ENCODE measurements around the gene RPP21.
"Not testable (repeated sequence)": the region's sequence is repeated elsewhere in the genome, so short reads cannot be mapped to it uniquely, and the experiment has no call there.

RPP21 gene

DNA sequence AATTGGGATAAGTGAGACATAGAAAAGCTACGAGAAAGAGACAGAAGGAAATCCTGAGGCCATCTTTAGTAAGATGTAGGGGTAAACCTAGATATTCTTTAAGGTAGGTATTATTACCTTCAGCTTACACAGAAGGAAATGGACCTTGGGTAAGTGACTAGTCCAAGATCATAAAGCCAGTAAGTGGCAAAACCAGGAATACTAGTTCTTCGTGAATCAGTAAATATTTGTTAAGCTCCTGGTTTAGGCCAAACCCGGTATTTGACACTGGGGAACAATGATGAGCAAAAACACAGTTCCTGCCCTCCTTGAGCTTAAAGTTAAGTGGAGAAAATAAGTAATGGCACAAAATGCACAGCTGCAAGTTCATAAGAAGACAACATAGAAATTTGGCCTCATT lies 13.0 kb upstream of the RPP21 start:
- DNase-seq: no peak

DNA sequence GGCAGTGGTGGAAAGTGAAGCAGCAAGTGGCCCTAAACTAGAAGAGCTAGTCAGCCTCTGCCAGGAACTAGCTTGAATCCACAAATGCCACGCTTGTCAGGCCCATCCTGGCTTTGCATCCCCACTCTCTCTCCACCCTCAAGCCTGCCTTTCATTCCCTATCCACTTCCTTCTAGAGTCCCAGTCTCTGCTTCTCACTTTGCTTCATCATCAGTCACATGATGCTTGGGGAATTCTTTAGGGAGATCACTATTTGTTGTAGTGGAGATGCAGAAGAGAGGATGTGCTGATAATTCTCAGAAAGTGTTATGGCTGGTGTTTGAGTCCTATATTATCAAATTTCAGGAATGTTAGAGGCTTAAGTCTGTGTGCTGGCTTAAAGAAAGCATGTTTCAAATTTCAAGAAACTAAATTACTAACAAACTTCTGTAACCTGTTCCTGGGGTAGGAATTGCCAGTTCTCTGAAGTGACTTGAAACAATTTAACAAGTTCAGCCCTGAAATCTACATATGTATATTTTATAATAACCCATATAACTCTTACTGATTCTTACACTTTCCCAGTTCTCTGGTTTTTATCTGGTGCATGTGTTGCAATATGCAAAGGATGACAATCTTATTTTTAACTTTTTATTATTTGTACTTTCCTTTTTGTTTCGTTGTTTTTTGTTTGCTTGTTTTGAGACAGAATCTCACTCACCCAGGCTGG lies 10.7 kb upstream of the RPP21 start:
- no peak for DNase-seq

DNA sequence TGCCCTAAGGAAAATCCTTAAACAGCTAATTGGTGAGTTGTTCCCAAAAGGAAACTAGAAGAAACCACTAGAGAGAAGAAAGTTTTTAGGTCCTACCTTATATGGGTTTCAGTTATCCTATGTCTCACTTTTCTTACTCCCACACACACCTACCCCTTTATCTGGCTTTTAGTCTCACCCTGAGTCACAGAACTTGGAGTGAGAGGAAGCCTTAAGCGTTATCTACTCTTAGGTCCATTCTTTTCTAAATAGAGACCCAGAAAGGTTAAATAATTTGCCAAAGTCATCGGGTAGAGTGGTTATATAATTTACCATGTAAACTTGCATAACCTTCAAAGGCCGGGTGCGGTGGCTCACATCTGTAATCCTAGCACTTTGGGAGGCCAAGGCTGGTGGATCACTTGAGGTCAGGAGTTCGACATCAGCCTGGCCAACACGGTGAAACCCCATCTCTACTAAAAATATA lies 4.3 kb upstream of the RPP21 start:
- no peak for DNase-seq

DNA sequence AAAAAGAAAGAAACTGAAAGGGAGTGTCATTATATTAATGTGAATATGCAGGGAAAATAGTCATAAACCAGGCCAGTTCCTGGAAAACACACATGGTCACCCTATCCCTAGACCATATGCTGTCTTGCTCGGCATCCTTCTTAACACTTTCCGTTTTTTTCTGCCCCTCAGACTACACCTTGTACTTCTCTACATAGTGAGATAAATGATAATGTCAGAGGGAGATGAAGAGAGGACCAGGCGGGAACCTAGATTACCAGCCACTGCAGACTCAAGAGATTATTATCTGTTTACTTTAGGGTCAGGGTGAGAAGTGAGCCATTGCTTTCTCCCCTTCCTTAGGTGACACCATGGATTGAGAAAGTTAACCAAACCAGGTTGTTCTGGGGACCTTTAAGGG lies 3.7 kb upstream of the RPP21 start:
- DNase-seq: no peak

DNA sequence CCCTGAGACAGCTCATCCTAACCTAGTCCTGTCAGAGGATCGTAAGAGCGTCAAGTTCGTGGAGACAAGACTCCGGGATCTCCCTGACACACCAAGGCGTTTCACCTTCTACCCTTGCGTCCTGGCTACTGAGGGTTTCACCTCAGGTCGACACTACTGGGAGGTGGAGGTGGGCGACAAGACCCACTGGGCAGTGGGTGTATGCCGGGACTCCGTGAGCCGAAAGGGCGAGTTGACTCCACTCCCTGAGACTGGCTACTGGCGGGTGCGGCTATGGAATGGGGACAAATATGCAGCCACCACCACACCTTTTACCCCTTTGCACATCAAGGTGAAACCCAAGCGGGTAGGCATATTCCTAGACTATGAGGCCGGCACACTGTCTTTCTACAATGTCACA lies 3.2 kb upstream of the RPP21 start:
- DNase-seq: no peak

DNA sequence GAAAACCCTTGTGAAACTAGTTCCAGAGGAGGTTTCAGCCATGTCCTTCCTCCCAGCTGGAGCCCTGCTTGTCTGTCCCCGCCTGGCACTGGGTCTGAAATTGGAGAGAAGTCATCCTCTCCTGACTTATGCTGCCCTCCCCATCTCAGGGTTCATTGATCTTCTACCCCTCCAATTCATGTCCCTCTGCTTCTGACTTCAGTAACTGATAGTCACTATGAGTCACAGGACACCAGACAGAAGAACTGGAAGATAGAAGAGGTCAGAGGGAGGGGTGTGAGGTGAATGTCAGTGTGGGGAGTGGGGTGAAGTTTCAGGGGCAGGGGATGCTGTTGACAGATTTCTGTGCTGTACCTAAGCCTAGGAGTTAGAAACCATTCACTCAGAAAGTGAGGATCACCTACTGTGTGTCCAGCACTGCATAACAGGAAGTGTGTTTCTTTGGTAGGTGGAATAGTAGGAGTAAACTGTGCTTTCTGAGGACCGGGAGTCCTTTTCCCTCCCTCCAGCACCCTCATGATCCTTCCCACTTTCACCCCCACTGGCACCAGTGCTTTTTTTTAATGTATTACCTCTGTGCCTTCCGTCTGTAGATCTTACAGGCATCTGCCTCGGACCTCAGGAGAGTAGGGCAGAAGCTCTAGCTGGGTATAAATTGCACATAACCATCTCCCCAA lies 627 bp upstream of the RPP21 start:
- DNase-seq: no peak

DNA sequence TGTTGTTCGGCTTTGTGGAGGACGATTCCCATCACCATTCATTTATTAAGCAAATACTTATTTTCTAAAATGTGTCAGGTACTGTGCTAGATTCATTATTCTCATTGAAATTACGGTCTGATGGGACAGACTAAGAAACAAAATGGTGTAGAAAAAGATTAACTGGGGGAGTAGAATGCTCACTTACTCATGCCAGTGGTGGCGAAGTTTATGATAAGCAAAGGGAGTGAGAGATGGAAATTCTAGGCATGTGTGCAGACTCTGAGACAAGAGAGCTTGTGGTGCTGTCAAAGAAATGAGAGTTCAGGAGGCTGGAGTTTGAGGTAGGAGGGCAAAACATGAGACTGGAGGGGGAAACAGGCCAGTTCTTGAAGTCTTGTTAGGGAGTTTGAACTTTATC lies 896 bp downstream of the RPP21 start:
- DNase-seq: no peak

DNA sequence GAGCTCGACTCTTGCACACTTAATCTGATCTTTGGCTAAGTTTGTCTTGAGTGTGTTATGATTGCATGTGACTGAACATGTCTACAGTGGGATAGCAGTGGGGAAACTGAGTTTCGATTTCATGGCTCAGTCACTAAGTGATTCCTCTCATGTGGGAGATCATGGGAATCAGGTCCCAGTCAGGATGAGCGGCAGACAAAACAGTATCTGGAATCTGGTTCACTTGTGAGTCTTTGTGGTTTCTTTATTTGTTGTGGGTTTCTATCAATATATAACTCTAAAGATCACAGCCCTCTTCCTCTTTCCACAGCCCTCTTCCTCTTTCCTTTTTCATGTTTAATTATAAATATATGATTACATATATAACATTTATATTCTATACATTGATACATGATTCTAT lies 4.0 kb downstream of the RPP21 start:
- no peak for DNase-seq

DNA sequence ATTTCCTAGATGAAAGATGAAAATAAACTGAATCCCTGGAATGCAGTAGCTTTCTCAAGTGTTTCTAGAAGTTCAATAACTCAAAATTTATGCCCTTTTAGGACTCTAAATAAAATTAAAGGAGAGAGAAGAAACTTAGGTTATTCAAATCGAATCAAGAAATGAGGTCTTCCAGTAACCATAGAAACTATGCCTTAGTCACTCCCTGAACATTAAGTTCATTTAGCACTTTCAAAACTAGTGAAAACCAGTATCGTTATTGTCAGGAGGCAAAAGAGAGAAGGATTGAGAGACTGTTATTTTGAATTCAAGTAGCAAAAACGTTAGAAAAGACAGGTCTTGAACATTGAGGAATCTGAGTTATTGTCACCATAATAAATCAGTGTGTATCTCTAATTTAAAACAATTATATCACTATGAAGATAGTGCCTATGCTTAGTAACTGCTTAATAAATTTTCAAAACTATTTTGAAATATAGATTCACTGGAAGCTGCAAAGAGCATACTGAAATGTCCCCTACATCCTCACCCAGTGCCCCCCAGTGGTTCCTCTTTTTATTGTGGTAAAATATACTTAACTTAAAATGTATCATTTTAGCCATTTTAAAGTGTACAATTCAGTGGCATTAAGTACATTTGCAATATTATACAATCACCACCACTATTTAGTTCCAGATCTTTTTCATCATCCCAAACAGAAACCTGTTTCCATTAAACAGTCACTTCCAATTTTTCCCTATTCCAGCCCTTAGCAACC lies 4.6 kb downstream of the RPP21 start:
- no peak for DNase-seq

DNA sequence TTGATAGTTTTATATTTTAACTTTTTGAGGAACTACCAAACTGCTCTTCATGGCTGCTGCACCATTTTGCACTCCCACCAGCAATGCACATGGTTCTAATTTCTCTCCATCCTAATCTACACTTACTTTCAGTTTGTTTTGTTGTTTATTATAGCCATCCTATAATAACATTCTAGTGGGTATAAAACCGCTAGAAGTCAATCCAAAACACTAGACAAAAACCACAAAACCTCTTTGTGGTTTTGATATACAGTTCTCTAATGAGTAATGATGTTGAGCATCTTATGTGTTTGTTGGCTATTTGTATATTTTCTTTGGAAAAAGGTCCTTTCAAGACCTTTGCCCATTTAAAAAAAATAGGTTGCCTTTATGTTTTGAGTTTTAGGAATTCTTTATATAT lies 5.6 kb downstream of the RPP21 start:
- DNase-seq: no peak

DNA sequence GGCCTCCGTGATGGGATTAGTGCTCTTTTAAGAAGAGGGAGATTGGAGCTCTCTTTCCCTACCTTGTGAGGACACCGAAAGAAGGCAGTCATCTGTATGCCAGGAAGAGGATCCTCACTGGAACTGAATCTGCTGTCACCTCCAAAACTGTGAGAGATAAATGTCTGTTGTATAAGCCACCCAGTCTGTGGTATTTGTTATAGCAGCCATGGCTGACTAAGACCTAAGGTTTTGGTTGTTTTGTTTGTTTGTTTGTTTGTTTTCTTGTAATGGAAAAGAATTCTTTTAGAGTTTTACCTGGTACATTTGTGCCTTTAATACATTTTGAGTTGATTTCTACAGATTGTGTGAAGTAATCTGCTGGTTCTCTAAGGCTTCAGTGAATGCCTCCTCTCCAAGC lies 7.6 kb downstream of the RPP21 start:
- DNase-seq: no peak

DNA sequence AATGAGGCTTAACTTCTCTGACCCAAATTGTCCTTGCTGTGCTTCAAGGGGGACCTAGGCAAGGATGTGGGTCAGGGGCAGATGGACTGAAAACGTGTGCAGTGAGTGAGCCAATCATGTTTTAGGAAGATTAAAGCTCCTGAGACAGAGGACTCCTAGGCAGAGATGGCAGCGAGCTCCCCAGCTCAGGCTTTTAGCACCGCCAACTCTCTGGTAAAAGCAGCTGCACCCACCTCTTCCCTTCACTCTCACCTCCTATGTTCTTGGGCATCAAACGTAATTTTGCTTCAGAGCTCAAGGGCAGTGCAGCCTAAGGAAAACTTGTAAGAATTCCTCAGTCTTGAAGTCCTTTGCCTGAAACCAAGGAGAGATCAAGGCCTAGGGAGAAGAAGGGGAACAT lies 10.3 kb downstream of the RPP21 start:
- DNase-seq: no peak

DNA sequence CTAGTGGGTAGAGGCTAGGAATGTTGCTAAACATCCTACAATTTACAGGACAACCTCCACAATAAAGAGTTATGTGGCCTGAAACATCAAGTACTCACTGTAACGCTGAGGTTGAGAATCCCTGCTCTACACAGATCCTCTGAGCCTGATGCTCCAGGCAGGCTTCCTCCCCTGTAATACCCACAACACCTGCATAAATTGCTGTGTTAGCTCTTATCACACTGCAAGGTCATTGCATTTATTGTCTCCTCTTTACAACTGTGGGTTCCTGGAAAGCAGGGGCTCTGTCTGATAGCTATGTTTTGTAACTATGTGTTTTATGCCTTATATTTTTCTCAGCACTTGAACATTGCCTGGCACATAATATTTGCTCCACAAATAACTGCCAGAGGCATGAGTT lies 11.6 kb downstream of the RPP21 start:
- DNase-seq: no peak

DNA sequence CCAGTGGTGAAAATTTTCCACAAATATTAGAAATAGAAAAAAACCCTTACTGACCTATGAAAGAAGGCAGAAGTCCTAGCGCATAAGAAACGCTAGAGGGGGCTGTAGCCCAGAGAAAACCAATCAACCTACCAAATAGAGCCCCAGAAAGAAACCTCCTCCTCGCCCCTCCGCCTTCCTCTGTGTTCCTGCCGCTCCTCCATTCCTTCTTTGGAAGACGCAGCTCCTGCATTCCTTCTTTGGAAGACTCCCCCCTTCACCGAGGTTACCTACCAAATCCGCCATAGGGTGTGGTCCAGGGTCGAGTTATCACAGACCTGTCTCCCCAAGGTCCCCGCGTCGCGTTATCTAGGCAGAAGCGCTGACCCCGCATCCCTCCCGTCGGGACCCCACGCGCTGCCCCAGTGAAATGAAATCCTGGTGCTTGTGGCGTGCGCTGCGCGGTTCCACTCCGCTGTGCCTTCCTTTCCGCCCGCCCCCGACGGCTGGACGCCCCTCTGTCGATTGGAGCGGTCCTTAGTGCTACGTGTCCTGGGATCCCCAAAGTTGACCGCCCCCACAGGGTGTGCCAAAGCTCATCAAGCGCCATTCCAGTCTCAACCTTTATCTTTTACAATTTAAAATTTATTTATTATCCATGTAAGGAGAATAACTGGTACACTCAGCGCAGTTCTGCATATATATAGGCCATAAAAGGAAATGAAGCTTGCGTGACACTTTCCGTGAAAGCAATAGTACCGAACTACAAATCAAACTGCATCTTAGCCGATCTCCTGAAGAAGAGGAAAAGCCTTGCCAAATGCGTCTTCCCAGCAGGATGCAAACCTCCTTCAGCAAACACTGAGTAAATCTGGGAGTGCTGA lies 13.0 kb downstream of the RPP21 start:
- DNase-seq: peak; percentile 51 to 54

DNA sequence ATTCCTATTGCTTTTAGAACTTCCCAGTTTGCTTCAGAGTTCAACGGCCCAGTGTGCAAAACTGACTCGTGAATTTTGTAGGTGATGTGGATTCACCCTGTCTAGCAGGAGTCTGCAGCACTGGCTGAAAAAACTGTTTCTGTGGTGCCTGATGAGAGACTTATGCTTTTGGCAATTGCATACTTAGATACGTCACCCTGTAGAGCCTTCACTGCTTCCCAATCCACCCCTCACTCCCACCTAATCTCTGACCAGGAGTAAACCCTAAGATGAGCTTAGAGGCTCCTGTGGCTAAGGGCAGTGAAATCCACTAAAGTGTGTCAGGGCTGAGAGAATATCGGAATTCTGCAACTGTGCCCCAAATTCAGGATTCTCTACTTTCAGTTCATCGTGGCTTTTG lies 14.3 kb downstream of the RPP21 start:
- DNase-seq: no peak

DNA sequence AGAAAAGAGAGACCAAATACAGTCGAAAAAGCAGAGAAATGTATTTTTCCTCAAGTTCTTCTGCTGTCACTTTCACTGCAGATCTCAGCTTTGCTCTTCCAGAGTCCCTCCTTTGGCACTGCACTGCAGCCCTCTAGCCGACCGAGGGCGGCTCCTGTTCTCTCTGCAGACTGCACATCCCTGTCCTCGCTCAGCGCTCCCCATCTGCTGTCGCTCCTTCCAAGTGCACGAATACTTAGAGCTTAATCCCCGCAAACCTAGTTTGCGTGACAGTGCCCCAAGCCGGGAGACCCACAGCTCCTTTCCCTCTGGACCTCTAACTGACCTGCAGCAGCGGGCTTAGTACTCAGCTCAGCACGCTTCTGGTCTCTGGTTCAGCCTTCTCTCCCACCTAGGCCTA lies 15.2 kb downstream of the RPP21 start:
- no peak for DNase-seq

DNA sequence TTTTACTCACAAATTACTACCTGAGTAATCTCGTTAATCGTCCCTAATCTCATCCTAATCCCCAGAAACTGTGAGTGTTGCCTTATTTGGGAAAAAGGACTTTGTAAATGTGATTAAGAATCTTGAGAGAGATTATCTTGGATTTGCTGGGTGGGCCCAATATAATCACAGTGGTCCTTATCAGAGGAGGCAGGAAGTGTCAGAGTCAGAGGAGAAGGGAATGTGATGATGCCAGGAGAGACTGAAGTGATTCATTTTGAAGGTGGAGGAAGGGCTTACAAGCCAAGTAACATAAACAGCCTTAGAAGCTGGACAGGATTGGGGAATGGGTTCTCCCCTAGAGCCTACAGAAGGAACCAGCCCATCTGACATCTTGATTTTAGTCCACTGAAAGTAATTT lies 16.7 kb downstream of the RPP21 start:
- no peak for DNase-seq

DNA sequence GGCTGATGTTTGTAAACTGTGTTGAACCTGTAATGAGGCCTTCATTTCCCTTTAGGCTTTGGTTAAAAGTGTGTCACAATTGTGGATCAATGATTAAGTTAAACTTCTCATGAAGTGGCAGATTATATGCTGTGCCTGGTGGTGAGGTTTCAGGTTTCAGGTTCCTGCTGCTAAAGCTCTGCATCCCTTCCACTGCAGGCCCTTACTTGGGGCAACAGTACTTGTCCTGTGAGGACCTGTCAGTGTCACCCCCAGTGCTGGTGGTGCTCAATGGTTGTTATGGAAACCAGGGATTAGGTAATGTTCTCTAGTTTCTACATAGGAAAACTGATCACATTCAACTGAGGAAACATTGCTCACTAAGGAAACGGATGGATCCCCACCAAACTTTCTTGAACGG lies 18.5 kb downstream of the RPP21 start:
- no peak for DNase-seq

DNA sequence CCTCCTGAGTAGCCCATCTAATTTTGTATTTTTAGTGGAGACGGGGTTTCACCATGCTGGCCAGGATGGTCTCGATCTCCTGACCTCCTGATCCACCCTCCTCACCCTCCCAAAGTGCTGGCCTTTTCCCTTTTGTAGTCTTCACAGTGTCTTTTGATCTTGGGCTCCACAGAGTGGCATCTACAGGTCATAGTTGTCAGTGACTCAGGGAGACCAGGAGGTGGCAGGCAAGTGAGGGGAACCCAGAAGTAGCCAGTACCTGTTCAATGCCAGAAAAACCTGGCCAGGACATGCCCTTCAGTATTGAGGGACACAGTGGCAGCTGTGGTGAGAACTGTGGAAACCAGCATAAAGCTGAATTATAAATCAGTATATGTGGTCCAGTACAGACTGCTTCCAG lies 19.6 kb downstream of the RPP21 start:
- no peak for DNase-seq

DNA sequence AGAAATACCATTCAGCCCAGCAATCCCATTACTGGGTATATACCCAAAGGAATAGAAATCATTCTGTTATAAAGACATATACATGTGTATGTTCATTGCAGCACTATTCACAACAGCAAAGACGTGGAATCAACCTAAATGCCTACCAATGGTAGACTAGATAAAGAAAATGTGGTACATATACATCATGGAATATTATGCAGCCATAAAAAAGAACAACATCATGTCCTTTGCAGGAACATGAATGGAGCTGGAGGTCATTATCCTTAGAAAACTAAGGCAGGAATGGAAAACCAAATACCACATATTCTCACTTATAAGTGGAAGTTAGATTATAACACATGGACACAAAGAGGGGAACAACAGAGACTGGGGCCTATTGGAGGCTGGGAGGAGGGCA lies 24.3 kb downstream of the RPP21 start:
- DNase-seq: not testable (repeated sequence)

DNA sequence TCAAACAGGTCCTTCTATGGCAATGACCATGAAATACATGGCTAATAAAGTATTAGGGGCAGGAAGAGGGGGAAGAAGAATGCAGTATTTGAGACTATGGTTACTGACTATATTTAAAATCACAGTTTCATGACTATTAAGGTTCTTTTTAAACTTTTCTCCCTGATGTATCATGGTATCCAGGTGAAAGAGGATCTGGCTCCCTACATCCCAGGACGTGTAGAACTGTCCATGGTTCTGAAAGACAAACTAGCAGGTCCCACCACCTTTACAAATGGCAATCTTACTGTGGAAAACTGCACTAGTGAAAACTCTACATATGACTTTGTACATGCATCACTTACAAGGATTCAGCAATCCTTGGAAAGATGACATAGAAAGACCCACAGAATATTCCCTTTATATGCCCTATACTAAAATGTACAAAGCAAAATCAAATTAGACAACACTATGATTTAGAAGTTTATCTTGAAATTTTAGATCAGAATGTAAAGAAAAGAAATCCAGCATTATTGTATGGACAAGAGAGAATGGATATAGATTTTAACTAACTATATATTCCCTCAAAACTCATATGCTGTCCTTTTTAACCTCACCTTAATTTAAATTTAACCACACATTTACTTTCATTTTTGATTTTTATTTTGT lies 33.5 kb downstream of the RPP21 start:
- no peak for DNase-seq

DNA sequence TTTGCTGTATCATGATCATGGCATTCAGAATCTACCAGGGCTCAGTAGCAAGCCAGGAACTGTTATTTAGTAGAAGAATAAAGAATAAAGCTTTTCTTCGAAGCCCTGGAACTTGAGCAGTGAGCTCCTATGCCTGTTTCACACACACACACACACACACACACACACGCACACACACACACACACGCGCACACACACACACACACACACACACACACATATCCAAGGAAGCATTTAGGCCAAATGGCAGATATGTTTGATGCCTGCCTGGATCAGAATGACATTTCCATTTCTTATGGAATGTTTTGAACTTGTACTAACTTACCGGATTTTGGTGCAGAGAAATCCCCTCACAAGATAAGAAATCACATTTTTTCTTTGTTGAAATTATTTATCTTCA lies 35.5 kb downstream of the RPP21 start:
- DNase-seq: no peak

DNA sequence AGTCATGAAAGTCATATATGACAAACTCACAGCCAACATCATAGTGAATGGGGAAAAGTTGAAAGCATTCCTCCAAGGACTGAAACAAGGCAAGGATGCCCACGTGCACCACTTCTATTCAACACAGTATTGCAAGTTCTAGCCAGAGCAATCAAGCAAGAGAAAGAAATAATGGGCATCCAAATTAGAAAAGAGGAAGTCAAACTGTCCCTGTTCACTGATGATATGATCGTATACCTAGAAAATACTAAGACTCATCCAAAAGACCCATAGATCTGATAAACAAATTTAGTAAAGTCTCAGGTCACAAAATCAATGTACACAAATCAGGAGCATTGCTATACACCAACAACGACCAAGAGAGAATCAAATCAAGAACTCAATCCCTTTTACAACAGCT lies 41.2 kb downstream of the RPP21 start:
- no peak for DNase-seq

Measured in stimulated activated CD4-positive, alpha-beta T cell treated with anti-CD3 and anti-CD28 coated beads, Interleukin-2, amount 100 ng/mL, for 24 hours (primary cell).